Non-pigmented ciliary epithelial cell (primary cell): ENCODE results near the gene MED13L.

ENCODE experiments used
- DNase-seq: peaks from one replicate; pipeline ENCODE4 v3.0.0-alpha.2; 2010; ENCODE audit warnings: low read depth

Gene MED13L

DNA sequence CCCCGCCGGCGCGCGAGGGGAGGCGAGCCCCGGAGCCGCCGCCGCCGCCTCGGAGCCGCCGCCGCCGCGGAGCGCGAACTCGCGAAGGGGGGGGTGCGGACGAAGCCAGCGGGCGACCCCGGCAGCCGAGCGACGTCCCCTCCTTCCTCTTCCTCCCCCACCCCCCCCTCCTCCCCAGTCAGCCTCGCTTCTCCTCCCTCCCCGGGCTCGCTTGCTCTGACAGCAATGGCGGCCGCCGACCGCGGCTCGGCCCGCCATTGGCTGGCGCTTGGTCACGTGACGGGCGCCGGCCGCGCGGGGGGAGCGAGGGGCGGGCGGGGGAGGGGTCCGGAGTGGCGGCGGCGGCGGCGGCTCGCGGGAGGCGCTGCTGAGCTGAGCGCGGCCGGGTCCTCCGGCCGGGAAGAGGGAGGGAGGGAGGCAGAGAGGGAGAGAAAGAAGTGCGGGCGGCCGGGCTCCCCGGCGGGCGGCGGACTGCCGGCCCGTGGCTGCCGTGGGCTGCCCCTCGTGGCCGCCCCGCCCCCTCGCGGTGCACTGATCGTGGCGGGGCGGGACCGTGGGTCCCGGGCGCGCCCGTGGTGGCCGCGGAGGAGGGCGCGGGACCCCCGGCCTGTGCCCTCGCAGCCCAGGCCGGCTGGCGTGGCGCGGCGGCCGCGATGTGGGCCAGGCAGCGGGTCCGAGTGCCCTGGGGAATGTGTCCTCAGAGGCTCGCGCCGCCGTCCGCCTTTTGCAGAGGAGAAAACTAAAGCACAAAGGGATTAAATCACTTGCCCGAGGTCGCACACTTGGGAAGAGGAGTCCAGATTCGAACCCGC, at the start of gene MED13L:
MED13L (minus strand) TSS at position 227 of the 812 bp plus-strand sequence. CDS start 562 bp downstream, outside the sequence.
- no peak for DNase-seq

DNA sequence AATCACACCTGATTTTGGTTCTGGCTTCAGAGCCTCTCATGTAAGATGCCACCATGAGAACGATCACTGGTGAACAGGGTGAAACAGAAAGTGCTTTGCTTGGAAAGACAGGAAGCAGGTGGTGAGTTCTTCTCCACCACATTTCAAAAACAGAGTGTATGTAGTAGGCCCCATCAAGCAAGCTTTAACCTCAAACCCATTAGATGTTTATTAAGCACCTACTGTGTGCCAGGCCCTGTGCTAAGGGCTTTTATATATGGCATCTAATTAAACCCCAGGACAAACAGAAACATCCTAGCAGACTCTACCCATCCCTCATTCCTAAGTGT, 47.8 kb upstream of the MED13L start:
- DNase-seq: no peak

DNA sequence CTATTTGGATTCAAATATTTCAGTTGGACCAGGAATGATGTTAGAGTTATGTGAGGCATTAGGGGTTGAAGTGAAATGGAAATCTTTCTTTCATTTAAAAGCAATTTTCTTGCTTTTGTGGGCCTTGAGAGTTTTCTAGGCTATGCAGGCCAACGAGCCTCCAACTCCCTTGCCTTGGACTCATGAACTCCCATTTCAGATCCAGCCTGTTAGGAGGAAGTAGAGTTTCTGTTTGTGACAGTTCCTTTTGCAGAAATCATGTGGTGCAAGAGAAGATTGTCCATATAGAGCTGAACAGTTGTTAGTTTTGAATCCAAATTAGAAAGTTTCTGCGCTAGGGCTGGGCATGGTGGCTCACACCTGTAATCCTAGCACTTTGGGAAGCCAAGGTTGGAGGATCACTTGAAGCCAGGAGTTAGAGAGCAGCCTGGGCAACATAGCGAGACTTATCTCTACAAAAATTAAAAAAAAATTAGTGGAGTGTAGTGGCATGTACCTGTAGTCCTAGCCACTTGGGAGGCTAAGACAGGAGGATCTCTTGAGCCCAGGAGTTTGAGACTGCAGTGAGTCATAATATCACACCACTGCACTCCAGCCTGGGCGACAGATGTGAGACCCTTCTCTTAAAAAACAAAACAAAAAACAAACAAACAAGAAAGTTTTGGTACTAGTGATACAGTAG, 47.3 kb upstream of the MED13L start:
- DNase-seq: no peak

DNA sequence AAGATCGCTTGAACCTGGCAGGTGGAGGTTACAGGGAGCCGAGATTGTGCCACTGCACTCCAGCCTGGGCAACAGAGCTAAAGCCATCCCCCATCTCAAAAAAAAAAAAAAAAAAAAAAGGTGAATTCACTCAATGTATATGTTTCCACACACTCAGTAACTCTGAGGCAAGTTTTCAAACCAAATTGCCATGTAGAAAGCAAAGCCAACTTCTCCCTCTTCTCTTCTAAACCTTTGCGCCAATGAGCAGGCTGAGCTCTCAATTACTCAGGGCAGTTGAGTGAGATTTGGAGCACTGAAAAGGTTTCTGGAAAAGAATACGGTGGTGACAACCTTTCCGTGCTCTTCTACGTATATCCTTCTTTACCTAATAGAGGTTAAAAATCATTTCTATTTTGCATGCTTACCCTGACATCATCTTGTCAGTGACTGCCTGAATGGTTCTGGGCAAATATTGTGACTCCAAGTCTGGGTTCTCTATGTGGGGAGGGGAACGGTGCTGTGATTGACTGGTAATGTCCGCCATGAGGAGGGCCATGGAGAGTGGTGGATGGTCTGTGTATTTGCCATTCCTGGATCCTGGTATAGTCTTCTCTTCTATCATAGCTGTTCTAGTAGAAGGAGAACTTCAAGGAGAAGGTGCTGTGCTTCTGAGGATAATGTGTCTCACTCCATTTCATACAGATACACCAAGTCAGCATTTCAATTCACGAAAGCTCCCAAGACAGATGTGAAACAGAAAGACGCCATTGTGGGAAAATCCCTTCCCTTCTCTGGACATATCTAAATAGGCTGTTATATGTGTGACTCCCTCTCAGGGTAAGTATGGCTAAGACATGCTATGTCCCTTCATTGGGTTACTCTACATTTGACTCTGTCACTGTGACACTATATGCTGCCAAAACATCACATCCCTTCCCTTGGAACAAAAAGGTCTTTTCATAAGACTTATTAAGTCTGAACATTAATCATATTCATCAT, 46.2 kb upstream of the MED13L start:
- DNase-seq: no peak

DNA sequence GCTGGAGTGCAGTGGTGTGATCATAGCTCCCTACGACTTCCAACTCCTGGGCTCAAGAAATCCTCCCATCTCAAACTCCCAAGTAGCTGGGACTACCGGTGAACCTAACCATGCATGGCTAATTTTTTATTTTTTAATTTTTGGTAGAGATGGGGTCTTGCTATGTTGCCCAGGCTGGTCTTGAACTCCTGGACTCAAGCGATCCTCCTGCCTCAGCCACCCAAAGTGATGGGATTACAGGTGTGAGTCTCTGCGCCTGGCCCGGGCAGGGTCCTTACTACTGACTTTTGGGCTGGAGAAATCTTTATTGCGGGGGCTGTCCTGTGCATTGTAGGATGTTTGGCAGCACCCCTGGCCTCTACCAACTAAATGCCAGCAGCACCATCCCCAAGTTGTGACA, 44.4 kb upstream of the MED13L start:
- DNase-seq: no peak

DNA sequence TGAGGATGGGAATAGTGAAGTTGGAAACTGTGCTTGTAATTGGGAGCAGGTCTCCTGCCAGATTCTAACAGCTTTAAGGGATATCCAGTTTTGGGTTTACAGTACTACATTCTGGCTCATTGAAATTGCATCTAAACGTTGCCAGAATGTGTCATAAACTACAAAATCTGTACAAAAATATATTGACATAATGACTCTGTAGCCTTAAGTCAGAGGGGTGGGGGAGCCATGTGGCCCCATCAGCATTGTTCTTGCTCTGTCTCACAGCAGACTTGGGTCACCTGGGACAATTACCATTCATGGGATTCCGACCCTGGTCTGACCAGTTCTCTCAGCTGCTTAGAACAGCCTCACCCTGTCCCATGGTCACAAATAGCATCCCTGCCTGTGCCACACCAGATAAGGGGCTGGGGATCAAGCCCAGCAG, 43.3 kb upstream of the MED13L start:
- DNase-seq: no peak

DNA sequence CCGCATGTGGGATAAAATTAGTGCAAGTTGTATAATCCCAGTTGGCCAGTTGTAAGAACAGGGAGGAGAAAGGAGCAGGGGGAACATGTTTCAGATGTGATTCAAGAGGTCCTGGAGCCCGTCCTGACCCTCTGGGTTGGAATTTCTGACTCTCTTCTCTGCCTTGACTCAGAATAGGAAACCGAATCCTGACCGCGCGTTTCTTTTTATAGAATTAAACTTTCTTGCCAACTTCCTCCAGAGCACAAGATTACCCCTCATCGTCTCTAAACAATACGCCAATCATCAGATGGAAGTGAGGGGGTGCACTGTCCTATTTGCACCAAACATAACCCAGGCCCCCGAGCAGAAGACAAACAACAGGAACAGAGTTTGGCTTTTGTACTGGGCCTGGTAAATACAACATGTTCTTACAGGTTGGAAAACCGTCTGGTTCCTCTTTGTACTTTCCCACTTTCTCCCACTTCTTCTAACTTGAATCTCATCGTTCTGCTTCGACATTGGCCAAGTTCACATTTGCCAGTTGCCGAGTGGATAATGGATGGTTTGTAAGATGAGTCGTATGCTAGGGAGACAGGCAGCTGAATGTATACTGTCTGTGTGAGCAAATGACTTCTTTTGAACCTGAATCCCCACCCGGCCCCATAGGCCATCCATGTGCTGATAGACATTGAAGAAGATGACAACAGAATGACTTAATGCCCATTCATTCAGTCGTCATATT, 42.6 kb upstream of the MED13L start:
- DNase-seq: peak; percentile 70

DNA sequence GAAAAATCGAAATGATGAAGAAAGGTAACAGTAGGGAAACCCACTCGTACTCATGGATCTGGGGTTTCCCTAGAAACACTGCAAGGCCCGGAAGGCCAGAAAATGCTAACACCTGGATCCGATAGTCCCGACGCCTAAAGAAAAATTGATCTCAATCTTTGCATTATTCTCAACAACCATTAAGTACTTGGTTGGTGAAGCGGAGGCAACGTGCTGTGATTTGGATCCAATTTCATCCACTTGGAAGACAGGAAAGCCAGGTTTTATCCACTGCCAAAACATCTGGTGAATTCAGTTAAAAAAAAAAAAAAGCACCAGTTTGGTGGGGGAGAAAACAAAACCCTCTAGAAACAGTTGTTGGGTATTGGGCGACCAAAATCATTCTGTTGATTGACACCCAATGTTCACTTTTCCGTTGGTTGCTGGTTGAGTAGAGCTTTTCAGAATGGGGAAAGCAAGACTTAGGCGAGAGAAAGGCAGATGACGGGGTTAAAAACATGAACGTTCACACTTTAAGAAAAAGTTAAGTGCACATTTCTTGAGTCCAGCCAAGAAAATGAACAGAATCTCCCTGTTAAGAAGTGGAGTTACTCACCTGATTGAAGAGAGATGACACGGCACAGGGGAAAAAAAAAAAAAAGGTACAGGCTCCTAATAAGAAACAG, 41.9 kb upstream of the MED13L start:
- DNase-seq: no peak

DNA sequence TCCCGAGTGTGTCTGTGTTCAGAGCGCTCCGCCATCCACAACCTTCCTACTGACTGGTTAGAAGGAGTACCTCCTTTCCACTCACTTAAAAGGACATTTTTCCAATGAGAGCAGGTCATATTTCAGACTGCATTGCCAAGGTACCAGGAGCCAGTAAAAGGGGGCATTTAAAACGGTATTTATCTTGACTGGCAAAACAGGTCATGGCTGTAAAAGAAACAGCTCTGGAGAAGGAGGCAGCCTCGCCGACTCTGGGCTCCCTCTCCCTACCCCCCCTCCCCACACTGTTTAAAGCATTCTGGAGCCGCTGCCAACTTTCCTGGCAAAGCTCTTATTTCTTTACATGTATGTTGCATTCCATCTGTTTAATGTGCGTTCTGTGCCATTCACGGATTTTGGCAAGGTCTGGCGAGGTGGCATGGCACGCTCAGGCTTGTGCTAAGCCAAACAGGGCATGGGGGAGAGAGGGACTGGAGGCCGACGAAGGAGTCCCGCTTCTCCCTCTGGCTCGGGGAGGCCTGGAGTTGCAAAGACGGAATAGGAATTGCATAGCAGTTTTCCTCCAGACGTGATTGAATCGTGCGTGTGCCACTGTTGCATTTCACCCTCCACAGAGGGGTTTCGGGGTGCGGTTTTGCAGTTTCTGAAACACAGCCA, 41.2 kb upstream of the MED13L start:
- no peak for DNase-seq

DNA sequence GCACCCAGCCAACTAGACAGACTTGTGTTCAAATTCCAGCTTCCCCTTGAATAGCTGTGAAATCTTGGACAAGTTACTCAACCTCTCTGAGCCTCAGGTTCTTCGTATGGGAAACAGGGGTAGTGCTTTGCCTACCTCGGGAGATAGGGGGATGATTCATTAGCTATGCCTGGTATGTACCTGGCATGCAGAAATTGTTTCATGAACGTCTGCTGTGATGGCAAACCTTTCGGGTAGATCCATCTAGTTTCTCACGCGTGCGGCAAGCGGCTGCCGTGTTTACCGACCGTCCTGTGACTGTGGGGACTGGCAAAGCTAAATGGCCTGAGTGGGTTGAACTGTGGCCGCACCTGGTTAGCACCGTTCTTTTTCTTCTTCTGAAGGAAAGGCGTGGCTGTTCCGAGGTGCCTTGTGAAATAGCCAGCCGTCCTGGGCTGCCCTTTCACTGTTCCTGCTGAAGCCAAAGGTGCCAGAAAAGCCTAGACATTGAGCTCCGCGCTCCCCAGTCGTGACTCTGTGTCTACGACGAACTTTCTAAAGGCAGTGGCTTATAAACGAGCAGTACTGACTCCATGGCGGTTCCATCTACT, 40.6 kb upstream of the MED13L start:
- no peak for DNase-seq

DNA sequence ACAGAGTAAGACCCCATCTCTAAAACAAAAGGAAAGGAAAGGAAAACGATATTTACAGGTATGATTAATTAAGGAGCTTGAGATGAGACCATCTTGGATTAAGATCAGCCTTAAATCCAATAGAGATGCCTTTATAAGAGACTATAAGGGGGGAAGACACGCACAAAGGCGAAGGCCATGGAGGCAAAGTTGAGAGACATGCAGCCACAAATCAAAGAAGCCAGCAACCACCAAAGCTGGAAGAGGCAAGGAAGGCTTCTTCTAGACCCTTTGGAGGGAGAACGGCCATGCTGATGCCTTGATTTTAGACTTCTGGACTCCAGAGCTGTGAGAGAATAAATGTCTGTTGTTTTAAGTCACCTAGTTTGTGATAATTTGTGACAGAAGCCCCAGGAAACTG, 39.6 kb upstream of the MED13L start:
- no peak for DNase-seq

DNA sequence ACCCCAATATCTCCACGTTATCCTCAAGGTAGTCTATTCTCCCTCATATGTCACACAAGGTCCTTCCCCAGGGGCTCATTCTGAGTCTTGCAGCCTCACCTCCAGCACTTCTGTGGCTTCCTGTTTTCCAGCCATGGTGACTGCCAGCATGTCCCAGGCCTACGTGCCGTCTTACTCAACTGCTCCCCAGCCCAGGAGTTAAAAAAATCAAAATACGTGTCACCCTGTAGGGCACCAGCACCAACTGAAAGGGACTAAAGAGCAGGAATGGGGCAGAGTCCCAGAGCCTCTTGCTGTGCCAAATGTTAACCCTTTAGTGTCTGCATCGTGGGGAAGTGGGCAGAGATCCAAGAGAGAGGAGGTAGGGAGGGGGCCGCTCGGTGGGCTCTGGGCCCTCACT, 37.0 kb upstream of the MED13L start:
- DNase-seq: no peak

DNA sequence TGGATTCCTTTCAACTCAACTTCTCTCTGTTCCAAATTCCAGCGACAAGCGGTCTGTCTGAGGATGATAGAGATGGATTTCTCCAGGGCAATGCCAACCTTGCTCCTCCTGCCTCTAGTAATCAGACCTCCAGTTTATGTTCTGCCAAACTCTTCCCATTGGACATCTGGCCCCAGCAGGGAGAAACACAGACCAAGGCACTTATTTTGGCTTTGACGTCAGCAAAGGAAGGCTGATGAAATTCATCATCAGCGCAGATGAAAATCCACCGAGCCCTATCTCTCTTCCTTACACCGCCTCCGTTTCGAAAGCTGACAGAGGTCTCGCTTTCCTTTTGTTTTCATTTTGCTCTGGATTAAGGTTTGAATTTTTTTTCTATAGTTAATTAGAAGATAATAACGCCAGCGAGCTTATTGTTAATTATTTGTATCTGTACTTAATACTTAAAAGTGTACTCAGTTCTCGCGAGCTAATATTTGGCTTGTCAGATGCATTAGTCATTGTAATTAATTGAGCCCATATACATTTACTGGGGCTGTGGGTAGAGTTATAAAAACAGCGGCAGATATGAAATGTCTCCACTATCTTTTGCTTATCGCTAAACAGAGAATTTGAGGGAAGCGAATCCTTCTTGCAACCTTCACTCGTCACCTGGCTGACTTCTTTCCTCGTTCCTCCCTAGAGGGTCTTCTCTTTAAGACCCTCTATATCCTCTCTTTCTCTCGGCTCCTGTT, 35.9 kb upstream of the MED13L start:
- no peak for DNase-seq

DNA sequence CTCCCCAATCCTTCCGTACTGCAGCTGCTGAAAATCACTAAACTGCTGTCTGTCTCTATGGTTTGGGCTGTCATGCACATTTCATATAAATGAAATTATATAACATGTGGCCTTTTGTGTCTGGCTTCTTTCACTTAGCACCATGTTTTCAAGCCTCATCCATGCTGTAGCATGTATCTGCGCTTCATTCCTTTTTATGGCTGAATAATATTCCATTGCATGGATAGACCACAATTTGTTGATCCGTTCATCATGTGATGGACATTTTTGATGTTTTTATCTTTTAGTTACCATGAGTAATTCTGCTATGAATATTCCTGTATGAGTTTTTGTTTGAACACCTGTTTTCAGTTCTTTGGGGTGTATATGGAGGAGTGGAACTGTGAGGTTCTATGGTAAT, 32.6 kb upstream of the MED13L start:
- no peak for DNase-seq

DNA sequence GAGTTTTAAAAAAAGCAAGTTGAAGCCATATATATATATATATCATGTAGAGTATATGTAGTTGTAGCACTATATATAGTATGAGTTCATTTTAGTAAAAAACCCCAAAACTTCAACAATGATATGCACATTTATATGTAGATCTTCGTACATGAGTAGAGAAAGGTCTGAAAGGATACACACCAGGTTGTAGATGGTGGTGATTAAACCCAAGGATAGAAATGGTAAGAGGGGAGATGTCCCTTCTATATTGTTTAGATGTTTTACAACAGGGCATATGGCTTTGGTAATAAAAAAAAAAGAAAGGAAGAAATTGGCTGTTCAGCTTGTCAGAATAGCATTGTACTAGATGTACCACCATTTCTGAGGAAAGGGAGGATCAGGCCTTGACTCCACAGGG, 31.9 kb upstream of the MED13L start:
- no peak for DNase-seq

DNA sequence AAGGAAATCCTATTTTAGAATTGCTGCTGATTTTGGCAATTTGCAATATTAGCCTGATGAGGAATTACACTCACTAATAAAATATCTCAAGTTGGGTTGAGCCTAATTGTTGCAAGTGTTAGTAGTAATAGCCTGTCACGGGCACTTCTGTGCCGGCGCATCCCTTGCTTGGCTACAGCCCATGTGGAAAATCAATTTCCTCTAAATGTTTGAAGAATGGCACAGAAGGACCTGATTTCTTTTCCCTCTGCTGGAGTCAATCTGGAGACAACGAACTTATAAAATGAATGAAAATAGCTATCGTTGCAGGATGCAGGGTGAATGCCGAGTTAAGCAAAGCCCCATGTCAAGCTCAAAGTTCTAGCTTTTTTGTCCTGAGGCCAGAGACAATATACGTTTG, 31.2 kb upstream of the MED13L start:
- no peak for DNase-seq

DNA sequence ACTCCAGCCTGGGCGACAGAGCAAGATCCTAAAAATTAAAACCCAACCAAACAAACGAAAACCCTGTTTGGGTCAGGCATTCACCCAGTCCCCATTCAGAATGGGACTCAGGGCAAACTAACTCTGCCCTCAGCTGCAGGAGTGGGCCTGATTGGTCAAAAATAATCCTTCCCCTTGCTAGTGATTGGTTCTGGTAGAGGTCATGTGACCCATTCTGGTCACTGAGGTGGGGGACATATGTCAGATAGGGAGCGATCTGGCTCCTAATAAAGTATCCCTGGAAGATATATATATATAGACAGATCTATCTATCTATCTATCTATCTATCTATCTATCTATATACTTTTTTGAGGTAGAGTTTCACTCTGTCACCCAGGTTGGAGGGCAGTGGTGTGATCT, 29.5 kb upstream of the MED13L start:
- no peak for DNase-seq

DNA sequence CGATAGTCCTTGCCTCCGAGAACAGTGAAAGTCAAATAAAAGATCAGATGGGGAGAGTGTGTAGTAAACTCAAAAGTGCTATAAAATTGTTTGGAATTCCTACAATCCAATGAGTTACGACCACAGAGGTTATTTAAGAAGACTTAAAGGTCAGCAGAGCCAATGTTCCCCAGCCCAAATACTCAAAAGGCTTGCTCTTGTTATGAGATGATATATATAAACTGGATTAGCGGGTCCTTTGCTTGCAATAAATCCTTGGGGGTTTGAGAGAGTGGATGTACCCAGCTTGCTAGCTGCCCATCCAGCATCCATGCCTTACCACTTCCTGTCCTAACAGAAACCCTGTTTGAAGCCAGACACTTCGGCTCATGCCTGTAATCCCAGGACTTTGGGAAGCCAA, 29.0 kb upstream of the MED13L start:
- no peak for DNase-seq

DNA sequence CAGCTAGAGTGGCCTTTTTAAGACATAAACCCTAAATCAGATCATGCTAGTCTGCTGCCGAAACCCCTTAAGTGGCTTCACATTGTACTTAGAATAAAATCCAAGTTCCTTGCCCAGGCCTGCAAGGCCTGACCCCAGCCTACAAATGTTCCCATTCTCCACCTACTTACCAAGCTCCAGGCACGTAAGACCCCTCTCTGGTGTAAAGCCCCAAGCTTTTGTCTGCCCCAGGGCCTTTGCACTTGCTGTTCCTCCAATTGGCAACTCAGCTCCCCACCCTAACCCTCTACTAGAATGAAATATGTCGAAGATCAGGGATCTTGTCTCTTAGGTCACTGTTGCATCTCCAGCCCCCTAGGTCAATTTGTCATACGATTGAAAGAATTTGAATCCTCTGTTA, 27.1 kb upstream of the MED13L start:
- DNase-seq: no peak

DNA sequence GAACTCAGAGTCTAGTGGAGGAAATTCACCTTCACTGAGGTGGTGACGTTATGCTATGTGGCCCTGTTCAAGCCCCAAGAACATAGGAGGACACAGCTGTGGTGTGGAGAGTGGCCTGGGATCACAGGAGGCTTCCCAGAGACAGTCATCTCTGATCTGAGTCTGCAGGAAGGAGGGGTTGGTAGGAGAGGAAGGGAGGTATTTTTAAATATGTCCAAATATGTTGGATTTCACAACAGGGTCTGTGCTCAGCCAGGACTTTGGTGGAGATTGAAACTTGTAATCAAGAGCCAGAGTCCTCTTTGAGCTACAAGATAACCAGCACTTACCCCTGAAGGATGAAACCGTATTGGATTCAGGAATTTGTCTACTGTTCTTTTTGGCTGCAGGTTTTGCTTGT, 26.4 kb upstream of the MED13L start:
- DNase-seq: no peak
